Urothelium cell line (cell line): Measurements from ENCODE around the gene FHIT.

ENCODE experiments used
- DNase-seq: peaks from one replicate; pipeline ENCODE4 v3.0.0; 2011; ENCODE audit warnings: low spot score, mixed read lengths
- FAIRE-seq: peaks from 2 replicates; lab custom pipeline; 2011; peaks lifted over from hg19 to GRCh38; lab: Jason Lieb, UNC

The FHIT gene

GRCh38 chr3:60779637-60780036 is 471.6 kb downstream of the FHIT start:
- FAIRE-seq (no peak), DNase-seq (no peak)

- DNase-seq (no peak), FAIRE-seq (no peak)
These were observed 475.3 kb downstream of the FHIT start for GRCh38 chr3:60775985-60776384.

GRCh38 chr3:60774617-60775016 is 476.6 kb downstream of the FHIT start:
- DNase-seq = peak; percentile 33
- no peak for FAIRE-seq

GRCh38 chr3:60772584-60772983 is 478.7 kb downstream of the FHIT start:
- no peak for FAIRE-seq
- DNase-seq = no peak

GRCh38 chr3:60771766-60772165 is 479.5 kb downstream of the FHIT start:
- FAIRE-seq = no peak
- DNase-seq = no peak

- no peak for FAIRE-seq
- DNase-seq = no peak
These were observed 480.7 kb downstream of the FHIT start for GRCh38 chr3:60770532-60770931.

GRCh38 chr3:60767536-60767935 is 483.7 kb downstream of the FHIT start:
- FAIRE-seq (no peak), DNase-seq (no peak)

- FAIRE-seq = no peak
- no peak for DNase-seq
These were observed 485.5 kb downstream of the FHIT start for GRCh38 chr3:60765776-60766175.

- DNase-seq = no peak
- FAIRE-seq = no peak
These were observed 486.4 kb downstream of the FHIT start for GRCh38 chr3:60764870-60765269.

- no peak for FAIRE-seq
These were observed 491.1 kb downstream of the FHIT start for GRCh38 chr3:60760145-60760544.

GRCh38 chr3:60759439-60759838 is 491.8 kb downstream of the FHIT start:
- no peak for FAIRE-seq
- DNase-seq = no peak

More at GRCh38 chr3:60760145-60760544, 491.1 kb downstream of the FHIT start:
- no peak for DNase-seq

- DNase-seq (no peak), FAIRE-seq (no peak)
These were observed 492.4 kb downstream of the FHIT start for GRCh38 chr3:60758831-60759230.

GRCh38 chr3:60758171-60758570 is 493.1 kb downstream of the FHIT start:
- no peak for FAIRE-seq
- DNase-seq = no peak

- FAIRE-seq (no peak), DNase-seq (no peak)
These were observed 493.5 kb downstream of the FHIT start for GRCh38 chr3:60757724-60758123.

- DNase-seq (no peak), FAIRE-seq (no peak)
These were observed 494.8 kb downstream of the FHIT start for GRCh38 chr3:60756241-60757030.

- peak; percentile 12 for DNase-seq
- FAIRE-seq = no peak
These were observed 496.2 kb downstream of the FHIT start for GRCh38 chr3:60755094-60755493.

GRCh38 chr3:60754617-60755016 is 496.6 kb downstream of the FHIT start:
- DNase-seq (no peak), FAIRE-seq (no peak)

GRCh38 chr3:60752809-60753208 is 498.4 kb downstream of the FHIT start:
- DNase-seq (no peak), FAIRE-seq (no peak)

- FAIRE-seq = no peak
- DNase-seq = no peak
These were observed 504.4 kb downstream of the FHIT start for GRCh38 chr3:60746695-60747416.

GRCh38 chr3:60746043-60746638 is 505.1 kb downstream of the FHIT start:
- no peak for FAIRE-seq

GRCh38 chr3:60743631-60744164 is 507.6 kb downstream of the FHIT start:
- DNase-seq (no peak), FAIRE-seq (no peak)

More at GRCh38 chr3:60746043-60746638, 505.1 kb downstream of the FHIT start:
- DNase-seq = no peak
